ENCODE data around the gene SPRR5.

GRCh38 chr1:152982076-152982475, 35.1 kb downstream of the SPRR5 start:
- TF ChIP-seq, protein P1, sequence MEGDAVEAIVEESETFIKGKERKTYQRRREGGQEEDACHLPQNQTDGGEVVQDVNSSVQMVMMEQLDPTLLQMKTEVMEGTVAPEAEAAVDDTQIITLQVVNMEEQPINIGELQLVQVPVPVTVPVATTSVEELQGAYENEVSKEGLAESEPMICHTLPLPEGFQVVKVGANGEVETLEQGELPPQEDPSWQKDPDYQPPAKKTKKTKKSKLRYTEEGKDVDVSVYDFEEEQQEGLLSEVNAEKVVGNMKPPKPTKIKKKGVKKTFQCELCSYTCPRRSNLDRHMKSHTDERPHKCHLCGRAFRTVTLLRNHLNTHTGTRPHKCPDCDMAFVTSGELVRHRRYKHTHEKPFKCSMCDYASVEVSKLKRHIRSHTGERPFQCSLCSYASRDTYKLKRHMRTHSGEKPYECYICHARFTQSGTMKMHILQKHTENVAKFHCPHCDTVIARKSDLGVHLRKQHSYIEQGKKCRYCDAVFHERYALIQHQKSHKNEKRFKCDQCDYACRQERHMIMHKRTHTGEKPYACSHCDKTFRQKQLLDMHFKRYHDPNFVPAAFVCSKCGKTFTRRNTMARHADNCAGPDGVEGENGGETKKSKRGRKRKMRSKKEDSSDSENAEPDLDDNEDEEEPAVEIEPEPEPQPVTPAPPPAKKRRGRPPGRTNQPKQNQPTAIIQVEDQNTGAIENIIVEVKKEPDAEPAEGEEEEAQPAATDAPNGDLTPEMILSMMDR (conservative IDR thresholded peaks at IDR 0.05; ENCODE audit: low read depth in 2 of 2), result no peak
- no peak for TF ChIP-seq EZH2phosphoT487 (IDR thresholded peaks at IDR 0.05; ENCODE audit: unreplicated experiment)
- TF ChIP-seq CREB1 (CRISPR knock-in tag; IDR thresholded peaks at IDR 0.05; ENCODE audit: low read depth), result no peak
- TF ChIP-seq NANOG (IDR thresholded peaks at IDR 0.05; ENCODE audit: borderline replicate concordance), result no peak
- no peak for TF ChIP-seq POLR2AphosphoS5 (IDR thresholded peaks at IDR 0.05; ENCODE audit: low read depth)
- TF ChIP-seq, protein P2, sequence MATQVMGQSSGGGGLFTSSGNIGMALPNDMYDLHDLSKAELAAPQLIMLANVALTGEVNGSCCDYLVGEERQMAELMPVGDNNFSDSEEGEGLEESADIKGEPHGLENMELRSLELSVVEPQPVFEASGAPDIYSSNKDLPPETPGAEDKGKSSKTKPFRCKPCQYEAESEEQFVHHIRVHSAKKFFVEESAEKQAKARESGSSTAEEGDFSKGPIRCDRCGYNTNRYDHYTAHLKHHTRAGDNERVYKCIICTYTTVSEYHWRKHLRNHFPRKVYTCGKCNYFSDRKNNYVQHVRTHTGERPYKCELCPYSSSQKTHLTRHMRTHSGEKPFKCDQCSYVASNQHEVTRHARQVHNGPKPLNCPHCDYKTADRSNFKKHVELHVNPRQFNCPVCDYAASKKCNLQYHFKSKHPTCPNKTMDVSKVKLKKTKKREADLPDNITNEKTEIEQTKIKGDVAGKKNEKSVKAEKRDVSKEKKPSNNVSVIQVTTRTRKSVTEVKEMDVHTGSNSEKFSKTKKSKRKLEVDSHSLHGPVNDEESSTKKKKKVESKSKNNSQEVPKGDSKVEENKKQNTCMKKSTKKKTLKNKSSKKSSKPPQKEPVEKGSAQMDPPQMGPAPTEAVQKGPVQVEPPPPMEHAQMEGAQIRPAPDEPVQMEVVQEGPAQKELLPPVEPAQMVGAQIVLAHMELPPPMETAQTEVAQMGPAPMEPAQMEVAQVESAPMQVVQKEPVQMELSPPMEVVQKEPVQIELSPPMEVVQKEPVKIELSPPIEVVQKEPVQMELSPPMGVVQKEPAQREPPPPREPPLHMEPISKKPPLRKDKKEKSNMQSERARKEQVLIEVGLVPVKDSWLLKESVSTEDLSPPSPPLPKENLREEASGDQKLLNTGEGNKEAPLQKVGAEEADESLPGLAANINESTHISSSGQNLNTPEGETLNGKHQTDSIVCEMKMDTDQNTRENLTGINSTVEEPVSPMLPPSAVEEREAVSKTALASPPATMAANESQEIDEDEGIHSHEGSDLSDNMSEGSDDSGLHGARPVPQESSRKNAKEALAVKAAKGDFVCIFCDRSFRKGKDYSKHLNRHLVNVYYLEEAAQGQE (IDR thresholded peaks at IDR 0.05; ENCODE audit: unreplicated experiment), result no peak
- no peak for TF ChIP-seq ETS1 (IDR thresholded peaks at IDR 0.05)

All from GM23338 (cell line).